VCaP (cell line): ENCODE data around the gene LCK.

Experiments used
- H3K27ac ChIP-seq: fragments of 450-650 bp; 2 replicates; pipeline ENCODE4 v1.5.1; 2017
- CTCF ChIP-seq: fragments of 450-650 bp; conservative IDR thresholded peaks from 2 replicates; pipeline ENCODE4 v1.5.1; 2017; ENCODE audit warnings: mild to moderate bottlenecking, moderate library complexity

Gene LCK

DNA sequence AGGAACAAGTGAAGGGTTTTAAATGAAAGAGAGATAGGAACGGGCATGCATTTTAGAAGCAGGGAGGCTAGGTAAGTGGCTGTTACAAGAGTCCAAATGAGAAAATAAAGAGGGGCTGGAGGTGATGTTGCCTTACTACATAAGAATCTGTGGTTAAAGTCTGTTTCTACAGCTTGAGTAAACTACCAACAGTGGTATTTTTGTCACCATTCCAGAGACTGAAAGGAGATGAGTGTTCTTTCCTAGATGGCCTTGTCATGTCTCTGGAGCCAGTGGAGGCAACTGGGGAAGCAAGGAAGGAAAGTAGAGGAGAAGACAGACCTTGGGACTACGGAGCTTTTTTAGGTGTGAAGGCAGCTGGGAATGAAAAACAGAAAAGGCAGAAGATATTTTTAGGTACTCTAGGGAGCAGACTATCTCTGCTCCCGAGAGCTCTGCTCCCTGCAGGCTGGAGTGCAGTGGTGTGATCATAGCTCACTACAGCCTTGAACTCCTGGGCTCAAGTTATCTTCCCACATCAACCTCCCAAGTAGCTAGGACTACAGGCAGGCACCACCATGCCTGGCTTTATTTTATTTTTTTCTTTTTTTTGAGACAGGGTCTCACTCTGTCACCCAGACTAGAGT, 53.0 kb downstream of the LCK start:
- H3K27ac ChIP-seq: no peak overlapping the region
- no peak for TF ChIP-seq CTCF

- TF ChIP-seq CTCF: no peak
- H3K27ac ChIP-seq: no peak overlapping the region
Observed at GRCh38 chr1:32305310-32305709, 54.2 kb downstream of the LCK start.

DNA sequence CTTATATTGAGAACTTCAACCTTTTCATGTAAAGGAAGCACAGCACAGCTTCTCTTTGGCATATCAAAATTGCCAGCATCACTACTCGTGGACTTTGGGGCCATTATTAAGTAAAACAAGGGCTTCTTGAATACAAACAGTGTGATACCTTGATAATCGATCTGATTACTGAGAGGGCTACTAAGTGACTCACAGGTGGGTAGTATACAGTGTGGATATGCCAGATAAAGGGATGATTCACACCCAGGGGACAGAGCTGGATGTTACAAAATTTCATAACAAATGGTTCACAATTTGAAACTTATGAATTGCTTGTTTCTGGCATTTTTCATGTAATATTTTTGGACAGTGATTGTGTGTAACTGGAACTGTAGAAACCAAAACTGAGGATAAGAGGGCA, 56.3 kb downstream of the LCK start:
- H3K27ac ChIP-seq: 0 out of 2 replicates have a peak overlapping the region, but pooled peaks have one; percentile 52
- no peak for TF ChIP-seq CTCF

GRCh38 chr1:32309960-32310359, 58.9 kb downstream of the LCK start:
- no peak for TF ChIP-seq CTCF
- H3K27ac ChIP-seq: peak overlapping the region; percentile 52

DNA sequence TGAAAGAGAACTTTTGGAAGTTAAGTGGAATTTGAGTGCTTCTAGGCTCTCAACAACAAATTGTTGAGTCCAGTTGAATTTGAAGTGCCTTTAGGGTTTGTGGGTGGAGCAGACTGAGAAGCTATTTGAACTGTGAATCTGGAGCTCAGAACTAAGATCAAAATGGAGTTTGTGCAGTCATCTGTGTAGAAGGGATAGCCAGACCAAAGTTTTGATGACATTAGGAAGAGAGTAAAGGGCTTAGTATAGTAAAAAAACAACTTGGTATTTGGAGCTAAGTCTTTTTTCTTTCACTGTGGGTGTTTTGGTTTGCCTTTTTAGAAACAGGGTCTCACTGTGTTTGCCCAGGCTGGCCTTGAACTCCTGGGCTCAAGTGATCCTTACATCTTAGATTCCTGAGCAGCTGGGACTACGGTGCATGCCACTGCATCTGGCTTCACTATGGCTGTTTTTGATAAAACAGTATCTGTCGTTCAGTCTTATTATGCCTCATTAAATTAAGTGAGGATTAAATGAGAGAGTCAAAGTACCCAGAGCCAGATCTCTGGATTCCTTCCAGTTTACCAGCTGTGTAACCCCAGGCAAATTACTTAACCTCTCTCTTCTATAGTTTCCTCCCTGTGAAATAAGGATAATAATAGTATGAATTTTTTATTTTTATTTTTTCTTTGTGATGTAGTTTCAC, 60.8 kb downstream of the LCK start:
- H3K27ac ChIP-seq: no peak overlapping the region
- TF ChIP-seq CTCF: no peak

DNA sequence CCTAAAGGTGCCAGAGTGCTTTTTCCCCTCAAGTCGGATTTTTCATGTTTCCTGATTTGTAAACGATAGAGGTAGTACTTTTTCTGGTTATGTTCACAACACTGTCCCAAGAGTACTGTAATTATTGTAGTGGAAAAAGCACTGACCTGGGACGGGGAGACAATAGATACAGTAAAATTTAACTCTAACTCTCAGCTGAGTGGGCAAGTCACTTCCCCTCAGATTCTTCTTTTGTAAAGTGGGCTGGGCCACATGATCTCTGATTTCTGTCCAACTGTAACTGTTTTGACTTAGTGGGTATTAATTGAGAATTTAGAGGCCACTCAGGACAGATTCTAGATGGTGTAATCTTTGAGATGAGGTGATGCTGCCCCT, 65.8 kb downstream of the LCK start:
- peak overlapping the region; percentile 100 for H3K27ac ChIP-seq
- no peak for TF ChIP-seq CTCF

DNA sequence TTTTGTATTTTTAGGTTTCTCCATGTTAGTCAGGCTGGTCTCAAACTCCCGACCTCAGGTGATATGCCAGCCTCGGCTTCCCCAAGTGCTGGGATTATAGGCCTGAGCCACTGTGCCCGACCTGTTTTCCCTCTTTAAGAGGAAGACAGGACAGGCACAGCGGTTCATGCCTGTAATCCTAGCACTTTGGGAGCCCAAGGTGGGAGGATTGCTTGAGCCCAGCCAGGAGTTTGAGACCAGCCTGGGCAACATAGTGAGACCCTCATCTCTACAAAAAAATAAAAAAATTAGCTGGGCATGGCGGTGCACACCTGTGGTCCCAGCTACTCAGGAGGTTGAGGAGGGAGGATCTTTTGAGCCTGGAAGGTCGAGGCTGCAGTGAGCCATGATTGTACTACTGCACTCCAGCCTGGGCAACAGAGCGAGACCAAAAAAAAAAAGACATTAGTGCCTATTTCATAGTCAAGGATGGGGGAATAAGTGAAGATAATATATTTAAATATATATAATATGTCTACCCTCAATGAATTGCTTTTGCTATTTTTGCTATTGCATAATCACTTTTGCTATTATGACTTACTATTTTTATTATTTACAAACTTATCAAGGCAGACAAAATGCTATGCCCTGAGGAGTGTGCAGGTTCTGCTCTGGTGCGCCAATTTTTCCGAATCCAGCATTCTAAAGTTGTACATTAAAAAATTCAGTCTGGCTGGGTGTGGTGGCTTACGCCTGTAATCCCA, 67.2 kb downstream of the LCK start:
- TF ChIP-seq CTCF: no peak
- H3K27ac ChIP-seq: peak overlapping the region; percentile 100
